Liver (tissue), 9 donors: ENCODE results near the gene S100A4. TPM values are rescaled to one million over a fixed set of nuclear protein-coding genes. Genes with fewer than 3 reads are reported as not detected.

Experiments
- DNase-seq: peaks from one replicate; pipeline ENCODE4 v3.0.0-alpha.2; 2017; ENCODE audit warnings: low spot score
- H3K27ac ChIP-seq, 2 donors: one replicate each; pipeline ENCODE4 v1.7.0; 2013; ENCODE audit warnings: inconsistent platforms in 2 of 2, low read length in 2 of 2, control low read depth in 1 of 2, low read depth in 1 of 2, mild to moderate bottlenecking in 1 of 2
- H3K27me3 ChIP-seq, 4 donors: one replicate each; pipeline versions ENCODE4 v1.6.1 to v1.7.0; 2013; ENCODE audit warnings: low read length in 3 of 4, inconsistent platforms in 1 of 4, mild to moderate bottlenecking in 1 of 4, moderate library complexity in 1 of 4; ENCODE audit not compliant: control insufficient read depth in 4 of 4, insufficient read depth in 4 of 4
- H3K36me3 ChIP-seq, 4 donors: one replicate each; pipeline versions ENCODE4 v1.6.1 to v1.7.0; 2013; ENCODE audit warnings: low read length in 3 of 4, mild to moderate bottlenecking in 3 of 4, low read depth in 1 of 4, moderate library complexity in 1 of 4; ENCODE audit not compliant: control insufficient read depth in 4 of 4, insufficient read depth in 3 of 4
- H3K4me1 ChIP-seq, 4 donors: one replicate each; pipeline versions ENCODE4 v1.6.1 to v1.7.0; 2013; ENCODE audit warnings: low read length in 3 of 4, mild to moderate bottlenecking in 3 of 4, moderate library complexity in 1 of 4; ENCODE audit not compliant: control insufficient read depth in 4 of 4, insufficient read depth in 4 of 4
- H3K4me3 ChIP-seq, 3 donors: one replicate each; pipeline versions ENCODE4 v1.6.1 to v1.7.0; 2013; ENCODE audit warnings: low read length in 3 of 3, control low read depth in 1 of 3, low read depth in 1 of 3, mild to moderate bottlenecking in 1 of 3
- H3K9ac ChIP-seq, 2 donors: one replicate each; pipeline ENCODE4 v1.7.0; 2013; ENCODE audit warnings: low read length in 2 of 2, mild to moderate bottlenecking in 2 of 2, moderate library complexity in 2 of 2, control low read depth in 1 of 2, low read depth in 1 of 2
- H3K9me3 ChIP-seq, 4 donors: one replicate each; pipeline versions ENCODE4 v1.6.1 to v1.7.0; 2013; ENCODE audit warnings: low read length in 3 of 4; ENCODE audit not compliant: control insufficient read depth in 4 of 4
- ATF3 ChIP-seq: IDR thresholded peaks from 2 replicates; pipeline ENCODE4 v1.6.1; 2016; ENCODE audit warnings: antibody characterized with exemption
- EGR1 ChIP-seq, 2 donors: IDR thresholded peaks; 2 replicates each; pipeline ENCODE4 v1.6.1; 2016 to 2018; ENCODE audit warnings: antibody characterized with exemption in 2 of 2, low read depth in 2 of 2
- FOXA1 ChIP-seq: IDR thresholded peaks from 2 replicates; pipeline ENCODE4 v1.6.1; 2016; ENCODE audit warnings: antibody characterized with exemption
- FOXA2 ChIP-seq: IDR thresholded peaks from 2 replicates; pipeline ENCODE4 v1.6.1; 2016; ENCODE audit warnings: antibody characterized with exemption
- GABPA ChIP-seq, 2 donors: IDR thresholded peaks in 1 of 2; conservative IDR thresholded peaks in 1 of 2; 2 replicates each; pipeline ENCODE4 v1.6.1; 2016; ENCODE audit warnings: antibody characterized with exemption in 2 of 2, mild to moderate bottlenecking in 1 of 2, moderate library complexity in 1 of 2
- HNF4A ChIP-seq, 2 donors: conservative IDR thresholded peaks; 2 replicates each; pipeline ENCODE4 v1.6.1; 2016; ENCODE audit warnings: antibody characterized with exemption in 2 of 2, mild to moderate bottlenecking in 2 of 2
- HNF4G ChIP-seq: IDR thresholded peaks from 2 replicates; pipeline ENCODE4 v1.6.1; 2016; ENCODE audit warnings: antibody characterized with exemption
- JUND ChIP-seq, 2 donors: IDR thresholded peaks; 2 replicates each; pipeline ENCODE4 v1.6.1; 2016; ENCODE audit warnings: antibody characterized with exemption in 2 of 2
- MAX ChIP-seq: IDR thresholded peaks from 2 replicates; pipeline ENCODE4 v1.6.1; 2016; ENCODE audit warnings: antibody characterized with exemption
- NR2F2 ChIP-seq: IDR thresholded peaks from 2 replicates; pipeline ENCODE4 v1.6.1; 2016; ENCODE audit warnings: antibody characterized with exemption
- RAD21 ChIP-seq, 2 donors: IDR thresholded peaks; 2 replicates each; pipeline ENCODE4 v1.6.1; 2016; ENCODE audit warnings: antibody characterized with exemption in 2 of 2, mild to moderate bottlenecking in 2 of 2
- RXRA ChIP-seq, 2 donors: IDR thresholded peaks; 2 replicates each; pipeline ENCODE4 v1.6.1; 2017 to 2018; ENCODE audit warnings: antibody characterized with exemption in 2 of 2, mild to moderate bottlenecking in 1 of 2
- SP1 ChIP-seq: IDR thresholded peaks from 2 replicates; pipeline ENCODE4 v1.6.1; 2018; ENCODE audit warnings: antibody characterized with exemption, mild to moderate bottlenecking
- TAF1 ChIP-seq: conservative IDR thresholded peaks from 2 replicates; pipeline ENCODE4 v1.6.1; 2016; ENCODE audit warnings: antibody characterized with exemption, mild to moderate bottlenecking
- YY1 ChIP-seq: IDR thresholded peaks from 2 replicates; pipeline ENCODE4 v1.6.1; 2016; ENCODE audit warnings: antibody characterized with exemption, mild to moderate bottlenecking
- ZBTB33 ChIP-seq: IDR thresholded peaks from 2 replicates; pipeline ENCODE4 v1.6.1; 2016; ENCODE audit warnings: antibody characterized with exemption
- WGBS: extraction: QIAGEN DNeasy Blood & Tissue Kit; methylation state at CpG from one replicate; pipeline ENCODE4 v1.1.7; 2013; 5-methylcytosine and 5-hydroxymethylcytosine counted together
- polyA plus RNA-seq, 2 donors: library from polyadenylated mRNA; stranded (reverse) in 1 of 2; unstranded in 1 of 2; fragments of 200-250 nt in 1 of 2; fragments of >200 nt in 1 of 2; fragmentation: Nextera tagmentation in 1 of 2; extraction: Ambion mirVana in 1 of 2; gene quantifications; one replicate each; pipeline versions ENCODE4 v1.2.1 to v1.2.3, GENCODE V29; 2013 to 2015
- total RNA-seq, 2 donors: library from RNA; depleted of rRNA; stranded (reverse); fragments of >200 nt; gene quantifications; one replicate each; pipeline ENCODE4 v1.2.3, GENCODE V29; 2014
- donor health status: healthy.
- donor health status: healthy.
- donor health status: healthy.
- donor health status: healthy.
- donor health status: healthy.

S100A4 gene
- total and polyA plus RNA-seq, 4 donors: 4.8 to 69.8 (median 16.7) TPM

- Histone ChIP-seq H3K4me1 (no peaks in the 10 kb centered on the region), H3K9me3 (no peaks in the 10 kb centered on the region), H3K9ac (no peak overlapping the region), H3K27ac (no peak overlapping the region), H3K27me3 (no peaks in the 10 kb centered on the region), H3K36me3 (no peaks in the 10 kb centered on the region), H3K4me3 (no peak overlapping the region)
- no peak for TF ChIP-seq HNF4G
- TF ChIP-seq ATF3: no peak
- no peak for TF ChIP-seq RXRA (IDR thresholded peaks at IDR 0.05)
- no peak for TF ChIP-seq ZBTB33
- TF ChIP-seq TAF1: no peak
- TF ChIP-seq FOXA1: no peak
- no peak for TF ChIP-seq SP1
- TF ChIP-seq EGR1 (IDR thresholded peaks at IDR 0.05; ENCODE audit: low read depth in 2 of 2): no peak
- no peak for DNase-seq
- 73% methylated on average over 10 of the region's 10 CpGs for WGBS
Observed at GRCh38 chr1:153550827-153551500, 5.4 kb upstream of the S100A4 start.

GRCh38 chr1:153550398-153550758, 4.8 kb upstream of the S100A4 start:
- H3K27me3 ChIP-seq: no peaks in the 10 kb centered on the region
- TF ChIP-seq EGR1 (IDR thresholded peaks at IDR 0.05; ENCODE audit: low read depth in 2 of 2): no peak
- TF ChIP-seq HNF4G: no peak
- no peak for TF ChIP-seq SP1
- TF ChIP-seq GABPA (IDR thresholded peaks at IDR 0.05 in 1 of 2, conservative IDR thresholded peaks at IDR 0.05 in 1 of 2): no peak
- TF ChIP-seq RAD21 (IDR thresholded peaks at IDR 0.05): no peak
- no peak for TF ChIP-seq RXRA (IDR thresholded peaks at IDR 0.05)
- TF ChIP-seq FOXA1: no peak
- no peak for TF ChIP-seq MAX
- TF ChIP-seq YY1: no peak
- no peak for TF ChIP-seq ZBTB33
- no peak for TF ChIP-seq NR2F2
- TF ChIP-seq HNF4A (conservative IDR thresholded peaks at IDR 0.05): no peak
- TF ChIP-seq JUND (IDR thresholded peaks at IDR 0.05): no peak
- TF ChIP-seq TAF1: no peak
- TF ChIP-seq FOXA2: no peak
- no peaks in the 10 kb centered on the region for H3K9me3 ChIP-seq
- no peak overlapping the region for H3K4me3 ChIP-seq
- DNase-seq: no peak
- H3K36me3 ChIP-seq: no peaks in the 10 kb centered on the region
- WGBS: 91% methylated on average over 4 of the region's 4 CpGs
- no peaks in the 10 kb centered on the region for H3K4me1 ChIP-seq
- H3K9ac ChIP-seq: no peak overlapping the region
- no peak overlapping the region for H3K27ac ChIP-seq
